Measurements from ENCODE around the gene CAMTA1. TPM values are rescaled to one million over a fixed set of nuclear protein-coding genes. Genes with fewer than 3 reads are reported as not detected.
A peak's percentile ranks its signal among the peaks of the same experiment; 100 is the strongest.

Gene CAMTA1
- polyA plus RNA-seq, 3 donors: 82.3 to 84.7 (median 83.6) TPM

GRCh38 chr1:7052701-7053100 lies 267.4 kb downstream of the CAMTA1 start:
- DNase-seq (ENCODE audit: low read depth in 3 of 3, low spot score in 2 of 3): no peak

- DNase-seq (ENCODE audit: low read depth in 3 of 3, low spot score in 2 of 3): no peak
These were observed 275.5 kb downstream of the CAMTA1 start for GRCh38 chr1:7060745-7061144.

GRCh38 chr1:7062346-7063061 lies 277.2 kb downstream of the CAMTA1 start:
- no peak for DNase-seq (ENCODE audit: low read depth in 3 of 3, low spot score in 2 of 3)

GRCh38 chr1:7063981-7064380 lies 278.7 kb downstream of the CAMTA1 start:
- DNase-seq (ENCODE audit: low read depth in 3 of 3, low spot score in 2 of 3): no peak

- DNase-seq (ENCODE audit: low read depth in 3 of 3, low spot score in 2 of 3): no peak
These were observed 283.3 kb downstream of the CAMTA1 start for GRCh38 chr1:7068552-7068951.

- DNase-seq (ENCODE audit: low read depth in 3 of 3, low spot score in 2 of 3): no peak
These were observed 284.7 kb downstream of the CAMTA1 start for GRCh38 chr1:7069931-7070330.

- peak in 2 of 3 donors; percentile 52 to 62 for DNase-seq (ENCODE audit: low read depth in 3 of 3, low spot score in 2 of 3)
These were observed 285.3 kb downstream of the CAMTA1 start for GRCh38 chr1:7070389-7071029.

GRCh38 chr1:7076117-7076516 lies 290.9 kb downstream of the CAMTA1 start:
- DNase-seq (ENCODE audit: low read depth in 3 of 3, low spot score in 2 of 3): no peak

GRCh38 chr1:7076572-7076971 lies 291.3 kb downstream of the CAMTA1 start:
- DNase-seq (ENCODE audit: low read depth in 3 of 3, low spot score in 2 of 3): no peak

- DNase-seq (ENCODE audit: low read depth in 3 of 3, low spot score in 2 of 3): no peak
These were observed 291.9 kb downstream of the CAMTA1 start for GRCh38 chr1:7077136-7077535.

- no peak for DNase-seq (ENCODE audit: low read depth in 3 of 3, low spot score in 2 of 3)
These were observed 292.7 kb downstream of the CAMTA1 start for GRCh38 chr1:7077970-7078369.

- DNase-seq (ENCODE audit: low read depth in 3 of 3, low spot score in 2 of 3): no peak
These were observed 294.4 kb downstream of the CAMTA1 start for GRCh38 chr1:7079637-7080036.

GRCh38 chr1:7084232-7084894 lies 299.1 kb downstream of the CAMTA1 start:
- DNase-seq (ENCODE audit: low read depth in 3 of 3, low spot score in 2 of 3): no peak

GRCh38 chr1:7085521-7085920 lies 300.3 kb downstream of the CAMTA1 start:
- no peak for DNase-seq (ENCODE audit: low read depth in 3 of 3, low spot score in 2 of 3)

GRCh38 chr1:7086106-7086505 lies 300.9 kb downstream of the CAMTA1 start:
- no peak for DNase-seq (ENCODE audit: low read depth in 3 of 3, low spot score in 2 of 3)

GRCh38 chr1:7087888-7088287 lies 302.6 kb downstream of the CAMTA1 start:
- DNase-seq (ENCODE audit: low read depth in 3 of 3, low spot score in 2 of 3): no peak

GRCh38 chr1:7089497-7089896 lies 304.2 kb downstream of the CAMTA1 start:
- DNase-seq (ENCODE audit: low read depth in 3 of 3, low spot score in 2 of 3): no peak

- DNase-seq (ENCODE audit: low read depth in 3 of 3, low spot score in 2 of 3): no peak
These were observed 308.0 kb downstream of the CAMTA1 start for GRCh38 chr1:7093297-7093696.

GRCh38 chr1:7094086-7094485 lies 308.8 kb downstream of the CAMTA1 start:
- no peak for DNase-seq (ENCODE audit: low read depth in 3 of 3, low spot score in 2 of 3)

- no peak for DNase-seq (ENCODE audit: low read depth in 3 of 3, low spot score in 2 of 3)
These were observed 309.3 kb downstream of the CAMTA1 start for GRCh38 chr1:7094509-7094908.

GRCh38 chr1:7095343-7095964 lies 310.2 kb downstream of the CAMTA1 start:
- DNase-seq (ENCODE audit: low read depth in 3 of 3, low spot score in 2 of 3): no peak
